Colonic mucosa (tissue), 4 donors: ENCODE results near the gene INHBE. TPM values are rescaled to one million over a fixed set of nuclear protein-coding genes. Genes with fewer than 3 reads are reported as not detected.

Experiments
- DNase-seq: peaks from one replicate; pipeline ENCODE4 v3.0.0-alpha.2; 2020
- H3K27ac ChIP-seq: fragments of 200-600 bp; one replicate; pipeline ENCODE4 v1.8.0; 2021
- H3K27me3 ChIP-seq: fragments of 200-600 bp; one replicate; pipeline ENCODE4 v1.8.0; 2021
- H3K36me3 ChIP-seq: fragments of 200-600 bp; one replicate; pipeline ENCODE4 v1.8.0; 2021
- H3K4me1 ChIP-seq: fragments of 200-600 bp; one replicate; pipeline ENCODE4 v1.8.0; 2021; ENCODE audit warnings: mild to moderate bottlenecking
- H3K4me3 ChIP-seq: fragments of 200-600 bp; one replicate; pipeline ENCODE4 v1.8.0; 2021
- H3K9ac ChIP-seq, 2 donors: one replicate each; pipeline ENCODE4 v1.7.0; 2013; ENCODE audit warnings: control low read depth in 2 of 2, low read depth in 2 of 2, low read length in 2 of 2
- H3K9me3 ChIP-seq: fragments of 200-600 bp; one replicate; pipeline ENCODE4 v1.8.0; 2021
- intact Hi-C: fragments of 100-400 bp; cut with DNase I; formaldehyde crosslinking; loops from one replicate; pipeline ENCODE4 v1.14.1; 2022
- total RNA-seq, 2 donors: library from RNA; stranded (reverse); fragmentation: NEBNext Ultra II Directional in 1 of 2; extraction: Animal tissue kit (Norgen Biotek cat#: 25700) in 1 of 2; gene quantifications; one replicate each; pipeline ENCODE4 v1.2.1, GENCODE V29; 2021
- TF ChIP-seq, protein P1 (sequence below): fragments of 200-600 bp; IDR thresholded peaks from one replicate; pipeline ENCODE4 v1.8.0; 2022; ENCODE audit warnings: antibody characterized with exemption, mild to moderate bottlenecking
- donor health status: healthy.
- donor health status: DM: no; HTN: no; CAD: no.
- donor health status: DM: no; HTN: no; CAD: no.

INHBE gene
- total RNA-seq, 2 donors from 2014 or later: 0.22 TPM; not detected in 1

DNA sequence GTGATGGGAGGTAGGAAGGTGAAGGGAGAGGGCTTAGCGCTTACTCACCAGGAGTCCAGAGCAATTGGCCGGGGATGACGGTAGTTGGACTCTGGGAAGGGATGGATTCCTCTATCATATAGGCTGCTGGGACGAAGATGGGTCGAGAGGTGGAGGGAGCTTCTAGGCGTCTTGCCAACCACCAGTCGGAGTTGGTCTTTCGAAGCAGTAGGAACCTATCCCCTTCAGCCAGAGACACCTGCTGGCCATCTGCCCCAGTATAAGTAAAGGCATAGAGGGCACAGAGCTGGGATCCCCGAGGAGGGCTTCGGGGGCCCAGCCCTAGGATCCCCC is 23.9 kb downstream of the INHBE start:
- Histone ChIP-seq H3K4me1 (no peaks in the 10 kb centered on the region), H3K27me3 (peaks cover 25% of the 10 kb centered on the region), H3K9ac (peak overlapping the region; percentile 31 to 46), H3K36me3 (no peaks in the 10 kb centered on the region), H3K4me3 (no peak overlapping the region), H3K27ac (peak overlapping the region; percentile 73), H3K9me3 (no peaks in the 10 kb centered on the region)
- TF ChIP-seq, protein P1, sequence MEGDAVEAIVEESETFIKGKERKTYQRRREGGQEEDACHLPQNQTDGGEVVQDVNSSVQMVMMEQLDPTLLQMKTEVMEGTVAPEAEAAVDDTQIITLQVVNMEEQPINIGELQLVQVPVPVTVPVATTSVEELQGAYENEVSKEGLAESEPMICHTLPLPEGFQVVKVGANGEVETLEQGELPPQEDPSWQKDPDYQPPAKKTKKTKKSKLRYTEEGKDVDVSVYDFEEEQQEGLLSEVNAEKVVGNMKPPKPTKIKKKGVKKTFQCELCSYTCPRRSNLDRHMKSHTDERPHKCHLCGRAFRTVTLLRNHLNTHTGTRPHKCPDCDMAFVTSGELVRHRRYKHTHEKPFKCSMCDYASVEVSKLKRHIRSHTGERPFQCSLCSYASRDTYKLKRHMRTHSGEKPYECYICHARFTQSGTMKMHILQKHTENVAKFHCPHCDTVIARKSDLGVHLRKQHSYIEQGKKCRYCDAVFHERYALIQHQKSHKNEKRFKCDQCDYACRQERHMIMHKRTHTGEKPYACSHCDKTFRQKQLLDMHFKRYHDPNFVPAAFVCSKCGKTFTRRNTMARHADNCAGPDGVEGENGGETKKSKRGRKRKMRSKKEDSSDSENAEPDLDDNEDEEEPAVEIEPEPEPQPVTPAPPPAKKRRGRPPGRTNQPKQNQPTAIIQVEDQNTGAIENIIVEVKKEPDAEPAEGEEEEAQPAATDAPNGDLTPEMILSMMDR: no peak
- intact Hi-C loops: no loop called here
- DNase-seq: no peak

DNA sequence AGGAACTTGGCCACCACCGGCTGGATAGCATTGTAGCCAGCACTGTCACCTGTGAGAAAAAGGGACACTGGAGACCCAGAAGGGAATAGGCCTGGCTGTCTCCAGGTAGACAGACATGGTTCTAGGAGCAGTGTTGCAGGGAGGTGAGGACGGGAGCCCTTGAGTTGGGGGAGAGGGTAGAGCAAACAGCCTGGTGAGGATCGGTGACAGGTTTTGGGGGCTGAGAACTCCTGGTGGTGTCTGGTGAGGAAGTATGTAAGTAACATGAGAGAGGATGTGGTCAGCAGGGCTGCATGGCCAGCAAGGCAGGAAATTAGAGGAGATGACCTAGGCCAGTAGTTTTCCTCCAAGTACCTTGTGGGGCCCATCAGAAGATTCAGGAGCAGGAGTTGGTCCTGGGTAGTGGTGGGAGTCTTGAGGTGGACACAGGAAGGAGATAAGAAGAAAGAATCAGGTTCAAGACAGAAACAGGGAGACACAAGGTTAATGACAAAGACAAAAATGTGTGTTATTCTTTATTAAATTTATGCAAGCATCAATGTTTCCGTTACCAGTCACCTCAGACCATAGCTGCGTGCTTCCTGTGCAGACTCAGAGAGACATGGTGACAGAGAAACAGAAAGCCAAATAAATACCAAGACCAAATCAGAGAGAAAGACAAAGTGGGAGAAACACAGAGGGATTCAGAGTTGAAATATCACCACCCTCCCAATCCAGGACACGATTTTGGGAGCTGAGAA is 24.4 kb downstream of the INHBE start, which contains the start of gene ARHGAP9:
ARHGAP9 (minus strand) TSS at position 491 of the 740 bp plus-strand sequence; CDS start at position 31, 460 bp downstream.
- Histone ChIP-seq H3K36me3 (no peaks in the 10 kb centered on the region), H3K27ac (peak within 1 kb of the TSS; percentile 73), H3K27me3 (peaks cover 21% of the 10 kb centered on the region), H3K9me3 (no peaks in the 10 kb centered on the region), H3K4me3 (no peak within 1 kb of the TSS), H3K4me1 (no peaks in the 10 kb centered on the region), H3K9ac (peak within 1 kb of the TSS; percentile 46 to 68)
- TF ChIP-seq, protein P1: no peak
- no peak for DNase-seq
- intact Hi-C loops: no loop called here

DNA sequence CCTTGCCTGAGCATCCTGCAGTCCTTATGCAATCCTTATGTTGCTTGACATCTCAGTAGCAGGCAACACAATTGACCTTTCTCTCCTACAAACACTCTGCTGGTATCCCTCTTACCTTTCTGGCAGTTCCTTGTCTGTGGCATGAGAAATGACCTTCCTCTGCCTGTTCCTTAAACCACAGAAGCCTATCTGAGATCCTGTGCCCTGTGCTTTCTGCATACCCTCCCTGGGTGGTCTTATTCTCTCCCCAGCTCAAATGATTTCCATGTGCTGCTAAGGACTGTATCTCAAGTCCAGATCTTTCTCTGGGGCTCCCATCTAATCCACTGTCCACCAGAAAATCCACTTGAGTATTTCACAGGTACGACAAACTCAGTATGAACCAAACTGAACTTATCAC is 26.6 kb downstream of the INHBE start:
- Histone ChIP-seq H3K27me3 (peaks cover 1% of the 10 kb centered on the region), H3K4me3 (no peak overlapping the region), H3K9ac (no peak overlapping the region), H3K27ac (no peak overlapping the region), H3K4me1 (no peaks in the 10 kb centered on the region), H3K36me3 (no peaks in the 10 kb centered on the region), H3K9me3 (no peaks in the 10 kb centered on the region)
- DNase-seq: no peak
- TF ChIP-seq, protein P1: no peak
- intact Hi-C loops: no loop called here

- H3K27me3 ChIP-seq: no peaks in the 10 kb centered on the region
- H3K27ac ChIP-seq: no peak overlapping the region
- H3K4me1 ChIP-seq: peaks cover under 1% of the 10 kb centered on the region
- H3K9ac ChIP-seq: no peak overlapping the region
- no peak overlapping the region for H3K4me3 ChIP-seq
- intact Hi-C loops: no loop called here
- no peaks in the 10 kb centered on the region for H3K9me3 ChIP-seq
- no peaks in the 10 kb centered on the region for H3K36me3 ChIP-seq
- TF ChIP-seq, protein P1: no peak
- no peak for DNase-seq
These were observed 28.4 kb downstream of the INHBE start for GRCh38 chr12:57483466-57483865.

GRCh38 chr12:57485695-57486094 is 30.6 kb downstream of the INHBE start:
- DNase-seq: no peak
- no peaks in the 10 kb centered on the region for H3K36me3 ChIP-seq
- no peaks in the 10 kb centered on the region for H3K27me3 ChIP-seq
- no peak overlapping the region for H3K4me3 ChIP-seq
- no peaks in the 10 kb centered on the region for H3K9me3 ChIP-seq
- TF ChIP-seq, protein P1: no peak
- H3K27ac ChIP-seq: no peak overlapping the region
- intact Hi-C loops: no loop called here
- H3K9ac ChIP-seq: no peak overlapping the region
- H3K4me1 ChIP-seq: peaks cover 8% of the 10 kb centered on the region
